ENCODE measurements around the gene MFAP2. TPM values are rescaled to one million over a fixed set of nuclear protein-coding genes. Genes with fewer than 3 reads are reported as not detected.

Gene MFAP2
- total RNA-seq, 1 experiment from 2014 or later = 152 TPM

- no peak overlapping the region for H2BK120ac ChIP-seq (ENCODE audit: low read depth, low read length, poor library complexity, severe bottlenecking)
- no peak overlapping the region for H2BK15ac ChIP-seq (ENCODE audit: low read depth, low read length)
- peaks cover 3 to 22% (median 14%) of the 10 kb centered on the region in 3 experiments; a peak in 6 of 7 replicates for H3K36me3 Mint-ChIP-seq (ENCODE audit: insufficient read depth in 1 of 3, low read depth in 3 of 3)
- no peak for DNase-seq
- no peak overlapping the region for H2BK20ac ChIP-seq (ENCODE audit: low read depth, low read length, poor library complexity, severe bottlenecking)
- no peak for TF ChIP-seq CTCF (conservative IDR thresholded peaks at IDR 0.05)
- H3K4ac ChIP-seq (ENCODE audit: low read depth, low read length) = no peak overlapping the region
- H3K14ac ChIP-seq (ENCODE audit: insufficient read depth, low read length) = no peak overlapping the region
- no peak overlapping the region for H4K8ac ChIP-seq (replicated peaks; ENCODE audit: insufficient read length, low read depth, low read length)
- no peak overlapping the region for H3T11ph ChIP-seq (ENCODE audit: low read length)
- H3K27ac Mint-ChIP-seq = no peak overlapping the region
- H3K9me3 Mint-ChIP-seq = no peaks in the 10 kb centered on the region
- no peaks in the 10 kb centered on the region for H3K79me2 ChIP-seq (ENCODE audit: insufficient read depth, low read length)
- H2AK5ac ChIP-seq (ENCODE audit: insufficient read length, low read length) = no peak overlapping the region
- H2AFZ ChIP-seq (ENCODE audit: low read length) = no peak overlapping the region
- H2BK5ac ChIP-seq (ENCODE audit: insufficient read length, low read length) = no peak overlapping the region
- no peak overlapping the region for H3K4me3 Mint-ChIP-seq
- H3K27ac ChIP-seq (ENCODE audit: insufficient read length, low read depth, low read length) = no peak overlapping the region
- no CpG with 5 or more reads among the region's 13 CpGs for WGBS (ENCODE audit: extremely low coverage, insufficient read length, low lambda C conversion rate)
- no peak overlapping the region for H3K18ac ChIP-seq (ENCODE audit: insufficient read length, low read depth, low read length)
- H3K9me3 ChIP-seq (ENCODE audit: control insufficient read depth, low read depth, low read length) = no peaks in the 10 kb centered on the region
- H3K79me1 ChIP-seq (ENCODE audit: insufficient read depth, low read depth, low read length, poor library complexity, severe bottlenecking) = no peaks in the 10 kb centered on the region
- H3K4me1 Mint-ChIP-seq = peaks cover 7 to 14% of the 10 kb centered on the region in 2 experiments
- no peaks in the 10 kb centered on the region for H3K4me1 ChIP-seq (ENCODE audit: insufficient read depth, low read length)
- H4K91ac ChIP-seq (ENCODE audit: insufficient read length, low read depth, low read length) = no peak overlapping the region
- H3K4me2 ChIP-seq (ENCODE audit: insufficient read depth, insufficient read length, low read length) = no peak overlapping the region
- no peaks in the 10 kb centered on the region for H3K27me3 Mint-ChIP-seq (ENCODE audit: low read depth)
- no peak overlapping the region for H3K23ac ChIP-seq (ENCODE audit: insufficient read length, low read depth, low read length)
- H3K9ac ChIP-seq (ENCODE audit: extremely low read depth, insufficient read length, low read length) = no peak overlapping the region
- H4K20me1 ChIP-seq (ENCODE audit: control insufficient read depth, insufficient read depth, insufficient read length) = no peaks in the 10 kb centered on the region
- H3K27me3 ChIP-seq (ENCODE audit: insufficient read depth, low read length) = no peaks in the 10 kb centered on the region
- no peak overlapping the region for H3K56ac ChIP-seq (ENCODE audit: insufficient read length, low read depth, low read length)
- H4K5ac ChIP-seq (ENCODE audit: insufficient read length, low read depth, low read length) = no peak overlapping the region
- H2BK12ac ChIP-seq (ENCODE audit: insufficient read length, low read depth, low read length) = no peak overlapping the region
- H3K23me2 ChIP-seq (ENCODE audit: insufficient read length, low read depth, low read length, poor library complexity, severe bottlenecking) = no peaks in the 10 kb centered on the region
Observed at GRCh38 chr1:16988210-16988609, 7.8 kb upstream of the MFAP2 start.

Data from H9 (cell line).